ENCODE data around the gene SCAP. TPM values are rescaled to one million over a fixed set of nuclear protein-coding genes. Genes with fewer than 3 reads are reported as not detected.

The SCAP gene
- total RNA-seq, 1 donor from 2014 or later = 76.4 TPM

- Mint-ChIP-seq H3K36me3 (ENCODE audit: unreplicated experiment) (peaks cover 3% of the 10 kb centered on the region), H3K27me3 (ENCODE audit: unreplicated experiment) (no peaks in the 10 kb centered on the region), H3K9me3 (ENCODE audit: unreplicated experiment) (peaks cover 5% of the 10 kb centered on the region), H3K4me1 (ENCODE audit: unreplicated experiment) (peaks cover 10% of the 10 kb centered on the region), H3K4me3 (ENCODE audit: unreplicated experiment) (no peak overlapping the region), H3K27ac (ENCODE audit: unreplicated experiment) (peak overlapping the region; percentile 74)
- no peak for TF ChIP-seq CTCF (IDR thresholded peaks at IDR 0.05)
- peak; percentile 23 for DNase-seq (ENCODE audit: extremely low spot score, unreplicated experiment)
Observed at GRCh38 chr3:47455806-47456452, 19.8 kb downstream of the SCAP start.

GRCh38 chr3:47452453-47453215 is 23.1 kb downstream of the SCAP start:
- no peak overlapping the region for H3K4me3 Mint-ChIP-seq (ENCODE audit: unreplicated experiment)
- TF ChIP-seq CTCF (IDR thresholded peaks at IDR 0.05) = no peak
- DNase-seq (ENCODE audit: extremely low spot score, unreplicated experiment) = peak; percentile 38
- no peaks in the 10 kb centered on the region for H3K27me3 Mint-ChIP-seq (ENCODE audit: unreplicated experiment)
- H3K36me3 Mint-ChIP-seq (ENCODE audit: unreplicated experiment) = peaks cover 7% of the 10 kb centered on the region
- peaks cover 6% of the 10 kb centered on the region for H3K9me3 Mint-ChIP-seq (ENCODE audit: unreplicated experiment)
- H3K27ac Mint-ChIP-seq (ENCODE audit: unreplicated experiment) = no peak overlapping the region
- peaks cover 10% of the 10 kb centered on the region for H3K4me1 Mint-ChIP-seq (ENCODE audit: unreplicated experiment)

GRCh38 chr3:47444103-47444502 is 31.6 kb downstream of the SCAP start:
- Mint-ChIP-seq H3K27me3 (ENCODE audit: unreplicated experiment) (no peaks in the 10 kb centered on the region), H3K27ac (ENCODE audit: unreplicated experiment) (peak overlapping the region; percentile 48)
- DNase-seq (ENCODE audit: extremely low spot score, unreplicated experiment) = no peak

DNA sequence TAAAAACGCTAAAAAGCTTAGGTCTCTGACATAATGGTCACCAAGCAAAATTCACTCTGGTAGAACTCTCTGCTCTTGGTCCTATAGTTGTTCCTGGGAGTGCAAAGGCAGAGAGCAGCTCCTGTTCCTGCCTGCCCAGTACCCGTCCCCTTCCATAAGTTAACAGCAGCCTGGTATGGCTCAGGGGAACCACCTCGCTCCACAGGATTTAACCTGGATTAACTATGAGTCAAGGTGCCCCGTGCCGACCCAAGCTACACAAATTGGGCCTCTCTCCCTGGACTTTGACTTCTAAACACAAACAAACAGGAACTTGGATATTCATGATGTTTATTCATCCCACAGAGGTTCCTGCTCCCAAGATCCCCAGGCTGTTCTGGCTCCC is 32.1 kb downstream of the SCAP start:
- Mint-ChIP-seq H3K36me3 (ENCODE audit: unreplicated experiment) (peaks cover 24% of the 10 kb centered on the region), H3K27ac (ENCODE audit: unreplicated experiment) (peak overlapping the region; percentile 52), H3K4me3 (ENCODE audit: unreplicated experiment) (no peak overlapping the region), H3K9me3 (ENCODE audit: unreplicated experiment) (peaks cover 6% of the 10 kb centered on the region), H3K4me1 (ENCODE audit: unreplicated experiment) (peaks cover 13% of the 10 kb centered on the region), H3K27me3 (ENCODE audit: unreplicated experiment) (no peaks in the 10 kb centered on the region)
- TF ChIP-seq CTCF (IDR thresholded peaks at IDR 0.05) = no peak
- peak; percentile 53 for DNase-seq (ENCODE audit: extremely low spot score, unreplicated experiment)

More at GRCh38 chr3:47444103-47444502, 31.6 kb downstream of the SCAP start:
- H3K4me3 Mint-ChIP-seq (ENCODE audit: unreplicated experiment) = no peak overlapping the region
- TF ChIP-seq CTCF (IDR thresholded peaks at IDR 0.05) = no peak
- peaks cover 13% of the 10 kb centered on the region for H3K4me1 Mint-ChIP-seq (ENCODE audit: unreplicated experiment)
- H3K36me3 Mint-ChIP-seq (ENCODE audit: unreplicated experiment) = peaks cover 24% of the 10 kb centered on the region
- H3K9me3 Mint-ChIP-seq (ENCODE audit: unreplicated experiment) = peaks cover 6% of the 10 kb centered on the region

Measured in osteocyte (in vitro differentiated cells).